Measurements from ENCODE around the gene GSK3B.

DNA sequence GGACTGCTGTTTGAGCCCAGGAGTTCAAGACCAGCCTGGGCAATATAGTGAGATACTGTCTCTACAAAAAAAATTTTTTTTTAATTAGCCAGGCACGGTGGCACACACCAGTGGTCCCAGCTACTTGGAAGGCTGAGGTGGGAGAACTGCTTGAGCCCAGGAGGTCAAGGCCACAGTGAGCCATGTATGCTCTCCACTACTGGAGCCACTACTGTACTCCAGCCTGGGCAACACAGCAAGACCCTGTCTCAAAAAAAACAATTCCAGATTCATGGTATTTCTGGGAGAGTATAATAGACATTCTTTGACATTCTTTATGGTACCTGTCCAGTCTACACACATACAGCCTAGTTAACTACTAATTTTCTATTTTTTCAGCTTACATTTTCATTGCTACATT, 70.1 kb downstream of the GSK3B start:
- TF ChIP-seq, protein P1, sequence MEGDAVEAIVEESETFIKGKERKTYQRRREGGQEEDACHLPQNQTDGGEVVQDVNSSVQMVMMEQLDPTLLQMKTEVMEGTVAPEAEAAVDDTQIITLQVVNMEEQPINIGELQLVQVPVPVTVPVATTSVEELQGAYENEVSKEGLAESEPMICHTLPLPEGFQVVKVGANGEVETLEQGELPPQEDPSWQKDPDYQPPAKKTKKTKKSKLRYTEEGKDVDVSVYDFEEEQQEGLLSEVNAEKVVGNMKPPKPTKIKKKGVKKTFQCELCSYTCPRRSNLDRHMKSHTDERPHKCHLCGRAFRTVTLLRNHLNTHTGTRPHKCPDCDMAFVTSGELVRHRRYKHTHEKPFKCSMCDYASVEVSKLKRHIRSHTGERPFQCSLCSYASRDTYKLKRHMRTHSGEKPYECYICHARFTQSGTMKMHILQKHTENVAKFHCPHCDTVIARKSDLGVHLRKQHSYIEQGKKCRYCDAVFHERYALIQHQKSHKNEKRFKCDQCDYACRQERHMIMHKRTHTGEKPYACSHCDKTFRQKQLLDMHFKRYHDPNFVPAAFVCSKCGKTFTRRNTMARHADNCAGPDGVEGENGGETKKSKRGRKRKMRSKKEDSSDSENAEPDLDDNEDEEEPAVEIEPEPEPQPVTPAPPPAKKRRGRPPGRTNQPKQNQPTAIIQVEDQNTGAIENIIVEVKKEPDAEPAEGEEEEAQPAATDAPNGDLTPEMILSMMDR (IDR thresholded peaks at IDR 0.05) = no peak
- TF ChIP-seq POLR2A (IDR thresholded peaks at IDR 0.05) = no peak
